Amygdala (tissue), 56 donors: ENCODE data around the gene KCNG4.

Experiments
- DNase-seq, 56 donors: peaks; one replicate each; lab custom pipeline; 2025; lab: John Stamatoyannopoulos, UW

Gene KCNG4

GRCh38 chr16:84267380-84267779 lies 27.6 kb upstream of the KCNG4 start:
- DNase-seq, result no peak

GRCh38 chr16:84266451-84266850 lies 26.6 kb upstream of the KCNG4 start:
- DNase-seq, result peak in 46 of 56 donors; percentile 6 to 79 (median 43)

GRCh38 chr16:84262939-84263338 lies 23.1 kb upstream of the KCNG4 start:
- no peak for DNase-seq

- DNase-seq, result no peak
These were observed 22.2 kb upstream of the KCNG4 start for GRCh38 chr16:84262031-84262430.

- DNase-seq, result no peak
These were observed 21.1 kb upstream of the KCNG4 start for GRCh38 chr16:84260766-84261554.

- DNase-seq, result no peak
These were observed 19.9 kb upstream of the KCNG4 start for GRCh38 chr16:84259691-84260090.

GRCh38 chr16:84258266-84258665 lies 18.5 kb upstream of the KCNG4 start:
- no peak for DNase-seq

GRCh38 chr16:84255050-84255810 lies 15.4 kb upstream of the KCNG4 start:
- no peak for DNase-seq

- DNase-seq, result no peak
These were observed 14.2 kb upstream of the KCNG4 start for GRCh38 chr16:84254062-84254461.

GRCh38 chr16:84253173-84253572 lies 13.4 kb upstream of the KCNG4 start:
- no peak for DNase-seq

GRCh38 chr16:84252184-84252583 lies 12.4 kb upstream of the KCNG4 start:
- no peak for DNase-seq

GRCh38 chr16:84247844-84248243 lies 8.0 kb upstream of the KCNG4 start:
- DNase-seq, result no peak

- DNase-seq, result no peak
These were observed 7.5 kb upstream of the KCNG4 start for GRCh38 chr16:84247331-84247730.

GRCh38 chr16:84246679-84247077 lies 6.9 kb upstream of the KCNG4 start:
- no peak for DNase-seq

- DNase-seq, result no peak
These were observed 6.3 kb upstream of the KCNG4 start for GRCh38 chr16:84245956-84246678.

GRCh38 chr16:84244728-84245127 lies 4.9 kb upstream of the KCNG4 start:
- no peak for DNase-seq

- no peak for DNase-seq
These were observed 3.9 kb upstream of the KCNG4 start for GRCh38 chr16:84243732-84244131.

- DNase-seq, result no peak
These were observed 3.0 kb upstream of the KCNG4 start for GRCh38 chr16:84242839-84243238.

GRCh38 chr16:84241778-84242177 lies 2.0 kb upstream of the KCNG4 start:
- no peak for DNase-seq

GRCh38 chr16:84240455-84240854 lies 643 bp upstream of the KCNG4 start:
- no peak for DNase-seq

- no peak for DNase-seq
These were observed 557 bp downstream of the KCNG4 start for GRCh38 chr16:84239141-84239769.
